RKO (cell line): ENCODE results near the gene SRP19.
A peak's percentile ranks its signal among the peaks of the same experiment; 100 is the strongest.
"Not testable (repeated sequence)": the region's sequence is repeated elsewhere in the genome, so short reads cannot be mapped to it uniquely, and the experiment has no call there.

Experiments
- DNase-seq: peaks from one replicate; pipeline ENCODE4 v3.0.0-alpha.2; 2016; ENCODE audit warnings: low spot score

SRP19 gene

GRCh38 chr5:112870966-112871365 is 9.9 kb downstream of the SRP19 start:
- no peak for DNase-seq

DNA sequence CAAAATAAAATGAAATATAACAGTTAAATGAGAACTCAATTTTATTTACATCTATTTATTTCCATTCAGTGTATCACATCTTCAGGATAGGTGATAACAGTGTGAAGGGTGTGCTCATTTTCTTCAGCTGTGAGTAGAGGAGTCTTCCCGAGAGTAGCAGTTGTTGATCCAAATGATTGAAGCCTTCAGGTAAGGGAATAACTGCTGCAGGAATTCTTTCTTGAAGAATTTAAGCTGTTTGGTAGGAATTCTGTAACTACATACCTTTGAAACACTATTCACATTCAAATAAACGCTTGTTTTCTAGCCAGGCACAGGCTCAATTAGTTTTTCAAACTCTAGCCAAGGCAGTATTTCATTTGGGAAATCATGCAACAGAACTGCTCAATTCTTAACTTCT is 15.3 kb downstream of the SRP19 start:
- no peak for DNase-seq

DNA sequence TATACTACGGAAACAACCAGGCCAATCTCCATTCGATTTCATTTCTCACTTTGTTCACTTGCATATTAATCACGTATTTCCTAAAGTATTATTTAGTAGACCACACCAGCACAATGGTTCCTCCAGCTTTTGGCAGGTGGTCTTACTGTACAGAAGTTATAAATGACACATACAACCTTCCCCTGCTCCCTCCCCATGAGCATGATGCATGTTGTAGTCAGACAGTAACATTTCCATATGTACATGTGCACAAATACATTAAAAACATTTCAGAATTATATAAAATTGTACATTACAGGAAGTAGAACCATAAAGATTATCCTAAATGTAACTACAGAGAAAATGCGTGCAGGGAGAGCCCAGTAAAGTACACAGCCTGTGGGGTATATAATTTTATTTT is 17.0 kb downstream of the SRP19 start:
- DNase-seq: no peak

DNA sequence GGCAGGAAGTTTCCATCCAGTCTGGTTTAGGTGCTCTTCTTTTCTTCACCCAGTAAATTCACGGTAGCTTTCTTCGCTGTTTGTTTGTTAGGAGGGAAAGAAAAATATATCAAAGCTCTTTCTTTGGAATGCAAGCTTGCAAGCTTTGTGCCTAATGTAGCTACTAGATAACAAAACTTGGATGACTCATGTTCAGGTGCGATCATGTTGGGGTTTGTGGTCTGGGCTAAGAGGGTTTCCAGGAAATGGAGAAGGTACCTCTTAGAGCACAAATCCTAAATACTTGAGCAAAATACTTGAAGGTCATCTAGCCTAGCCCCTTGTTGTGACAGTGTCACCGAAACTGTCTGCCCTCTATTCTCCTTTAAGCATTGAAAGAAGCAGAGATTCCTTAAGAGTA is 17.7 kb downstream of the SRP19 start:
- DNase-seq: no peak

DNA sequence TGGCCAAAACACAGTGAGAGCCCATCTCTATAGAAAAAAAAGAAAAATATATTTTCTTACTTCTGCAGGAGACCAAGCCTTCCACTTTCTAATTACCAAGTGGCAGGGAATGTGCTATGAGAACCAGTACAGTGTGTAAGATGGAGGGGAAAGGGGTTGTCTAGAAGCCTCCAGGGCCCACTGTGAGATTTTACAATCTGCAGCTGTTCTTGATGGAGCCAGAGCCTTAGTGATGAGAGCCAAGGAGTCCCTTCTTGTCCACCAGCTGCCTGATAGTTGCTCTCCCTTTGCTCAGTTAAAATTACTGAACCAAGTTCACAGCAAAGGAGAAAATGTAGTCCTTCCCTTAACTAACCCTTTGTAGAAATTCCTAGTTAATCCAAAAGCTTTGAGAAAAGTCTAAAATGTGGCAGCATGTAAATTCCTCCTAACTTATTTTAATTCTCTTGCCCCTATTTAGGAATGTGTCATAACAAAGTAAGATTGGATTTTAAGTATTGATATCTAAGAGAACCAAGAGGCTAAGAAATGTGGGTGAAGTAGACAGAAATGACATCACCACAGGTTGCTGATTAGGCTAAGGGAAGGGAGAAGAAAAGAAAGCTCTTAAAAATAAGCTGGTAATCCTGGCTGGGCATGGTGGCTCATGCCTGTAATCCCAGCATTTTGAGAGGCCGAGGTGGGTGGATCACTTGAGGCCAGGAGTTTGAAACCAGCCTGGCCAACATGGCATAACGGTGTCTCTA is 19.3 kb downstream of the SRP19 start:
- no peak for DNase-seq

GRCh38 chr5:112883192-112883591 is 22.1 kb downstream of the SRP19 start:
- DNase-seq: no peak

DNA sequence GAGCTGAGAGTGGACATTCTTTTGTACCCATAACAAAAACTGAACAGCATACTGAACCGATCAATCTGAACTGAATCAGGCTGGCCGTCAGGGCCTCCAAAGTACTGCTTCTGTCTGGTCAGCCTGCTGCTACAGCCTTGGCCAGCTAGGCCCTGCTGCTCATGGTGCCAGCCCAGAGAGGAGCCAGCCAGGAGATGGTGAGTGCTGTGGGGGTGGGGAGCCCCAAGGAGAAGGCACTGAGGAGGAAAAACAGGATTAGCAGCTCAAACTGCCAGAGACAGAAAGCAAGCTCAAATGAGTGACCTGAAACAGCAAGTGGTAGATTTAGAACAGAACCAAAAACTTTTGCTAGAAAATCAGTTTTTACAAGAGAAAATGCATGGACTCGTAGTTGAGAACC is 23.9 kb downstream of the SRP19 start:
- DNase-seq: no peak

DNA sequence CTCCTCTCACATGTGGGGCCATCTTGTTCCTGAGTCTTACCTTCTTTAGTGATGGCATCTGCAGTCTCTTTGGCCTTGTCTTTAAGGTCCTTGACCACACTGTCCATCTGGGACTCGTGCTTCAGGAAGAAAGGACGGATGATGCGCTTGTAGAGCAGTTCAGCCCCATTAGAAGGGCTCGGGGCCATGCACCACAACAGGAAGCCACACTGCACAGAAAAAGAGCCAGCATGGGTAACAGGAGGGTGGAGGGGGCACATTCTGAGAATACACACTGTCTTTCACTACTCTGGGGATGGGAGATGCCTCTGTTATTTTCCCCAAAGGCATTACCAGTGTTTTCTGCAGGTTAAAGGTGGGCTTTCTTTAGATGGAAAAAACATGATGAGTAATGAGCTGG is 25.9 kb downstream of the SRP19 start:
- no peak for DNase-seq

GRCh38 chr5:112892066-112892465 is 31.0 kb downstream of the SRP19 start:
- DNase-seq: not testable (repeated sequence)

- no peak for DNase-seq
Measured at GRCh38 chr5:112892776-112893175, 31.7 kb downstream of the SRP19 start.

DNA sequence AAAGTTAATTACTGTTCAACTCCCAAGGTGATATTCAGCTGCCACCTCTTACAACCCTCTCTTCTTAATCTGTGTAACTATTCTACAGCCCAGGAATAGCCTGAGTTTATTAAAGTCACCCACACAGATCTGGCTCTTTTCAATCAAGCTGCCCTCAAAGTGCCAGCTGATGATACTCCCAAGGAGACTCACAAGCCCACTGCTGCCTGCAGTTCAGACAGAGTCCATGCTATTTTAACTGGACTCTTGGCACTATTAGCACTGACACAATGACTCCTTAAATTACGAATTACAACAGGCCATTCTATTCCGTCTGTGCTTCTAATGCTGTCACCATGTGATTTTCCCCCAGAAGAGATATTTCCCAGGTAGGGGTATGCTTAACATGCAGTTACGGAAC is 34.6 kb downstream of the SRP19 start:
- no peak for DNase-seq

GRCh38 chr5:112902561-112902960 is 41.5 kb downstream of the SRP19 start:
- no peak for DNase-seq

- DNase-seq: not testable (repeated sequence)
Measured at GRCh38 chr5:112904996-112905395, 43.9 kb downstream of the SRP19 start.

GRCh38 chr5:112906637-112907036 is 45.5 kb downstream of the SRP19 start:
- no peak for DNase-seq

- no peak for DNase-seq
Measured at GRCh38 chr5:112907166-112907631, 46.1 kb downstream of the SRP19 start.

GRCh38 chr5:112908854-112909253 is 47.8 kb downstream of the SRP19 start:
- DNase-seq: no peak

DNA sequence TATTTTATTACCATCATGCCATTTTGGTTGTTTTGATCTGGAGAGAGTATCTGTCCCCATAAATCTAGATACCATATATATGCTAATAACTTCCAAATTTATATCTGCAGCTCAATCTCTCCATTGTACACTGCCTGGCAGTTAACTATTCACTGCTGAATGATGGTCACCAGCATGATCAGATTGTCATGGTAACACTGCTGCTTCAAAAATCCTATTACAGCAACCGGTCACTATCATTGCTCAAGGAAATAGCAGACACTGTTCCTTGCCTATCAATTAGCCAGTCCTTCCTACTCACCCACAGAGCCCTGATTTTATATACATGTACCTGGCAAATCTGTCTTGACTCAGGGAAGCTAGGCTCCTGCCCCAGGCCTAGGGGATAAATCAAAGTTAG is 49.4 kb downstream of the SRP19 start:
- DNase-seq: no peak

DNA sequence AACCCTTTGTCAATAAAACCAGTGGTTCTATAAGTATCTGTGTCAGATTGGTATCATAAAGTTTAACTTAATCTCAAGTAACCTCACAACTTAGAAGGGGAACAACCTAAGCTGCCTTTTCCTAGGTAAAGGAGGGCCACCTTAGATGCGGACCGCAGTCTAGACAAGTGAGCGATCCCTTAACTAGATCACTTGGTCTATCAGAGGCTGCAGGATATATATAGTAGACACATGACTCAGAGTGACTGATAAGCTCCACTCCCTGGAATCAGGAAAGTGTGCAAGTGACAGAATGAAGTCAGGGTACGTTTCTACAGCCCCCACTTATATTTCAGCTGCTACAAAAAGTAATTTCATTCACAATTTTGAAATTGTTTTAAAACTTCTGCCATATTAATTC is 53.5 kb downstream of the SRP19 start:
- DNase-seq: peak; percentile 38

DNA sequence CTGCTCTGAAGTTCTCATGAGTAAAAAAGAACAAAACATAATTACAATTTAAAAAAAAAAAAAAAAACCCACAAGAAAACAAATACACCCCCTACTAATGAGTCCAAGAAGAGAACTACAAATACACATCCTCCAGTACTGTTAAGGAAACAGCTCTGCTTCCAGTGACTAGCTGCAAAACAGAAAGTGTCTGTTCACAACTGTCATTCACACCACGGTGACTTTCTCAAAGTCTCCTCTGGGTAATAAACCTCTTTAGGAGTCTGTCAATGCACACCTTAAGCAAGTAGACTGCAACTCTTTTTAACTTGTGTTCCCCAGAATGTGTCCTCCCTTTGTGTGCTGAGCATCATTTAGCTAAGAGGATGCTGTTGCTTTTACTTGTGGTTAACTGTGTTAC is 54.7 kb downstream of the SRP19 start:
- no peak for DNase-seq

- DNase-seq: peak; percentile 76
Measured at GRCh38 chr5:112917453-112917995, 56.4 kb downstream of the SRP19 start.

DNA sequence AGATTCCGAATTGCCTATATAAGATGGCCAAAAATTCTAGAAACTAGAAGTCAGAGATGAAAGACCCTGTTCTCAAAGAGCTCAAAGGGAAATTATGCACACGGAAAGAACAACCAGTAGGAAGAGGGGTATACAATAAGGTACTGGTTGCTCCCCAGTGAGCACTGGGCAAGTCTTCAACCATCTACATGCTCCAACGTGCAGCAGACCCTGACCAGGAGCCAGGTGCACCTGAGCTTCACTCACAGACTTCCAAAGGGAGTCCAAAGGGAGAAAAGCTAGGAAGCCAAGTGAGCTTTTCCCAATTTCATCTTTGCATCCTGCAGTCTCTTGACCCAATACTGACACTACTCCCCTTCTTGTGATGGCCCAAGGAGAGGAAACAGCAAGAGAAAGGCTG is 57.0 kb downstream of the SRP19 start:
- no peak for DNase-seq

GRCh38 chr5:112918679-112919078 is 57.6 kb downstream of the SRP19 start:
- no peak for DNase-seq
